CD14-positive monocyte (primary cell): ENCODE measurements around the gene TCF25. TPM values are rescaled to one million over a fixed set of nuclear protein-coding genes. Genes with fewer than 3 reads are reported as not detected.
A peak's percentile ranks its signal among the peaks of the same experiment; 100 is the strongest.

ENCODE experiments used
- DNase-seq, 3 donors: peaks; one replicate each; pipeline ENCODE4 v3.0.0-alpha.2; 2011 to 2022
- H2AFZ ChIP-seq: 2 replicates; pipeline ENCODE4 v1.6.0; 2012; ENCODE audit warnings: mild to moderate bottlenecking, low read depth, low read length, inconsistent platforms; ENCODE audit not compliant: insufficient read depth, poor library complexity, severe bottlenecking
- H3K27ac ChIP-seq, 2 donors: 1 replicate in 1 of 2; 2 replicates in 1 of 2; pipeline ENCODE4 v1.5.1; 2012 to 2013; ENCODE audit warnings: low read length in 2 of 2, control low read depth in 1 of 2, inconsistent platforms in 1 of 2, low read depth in 1 of 2, mild to moderate bottlenecking in 1 of 2
- H3K27me3 ChIP-seq, 2 donors: one replicate each; pipeline versions ENCODE4 v1.6.0 to v1.6.1; 2011 to 2013; ENCODE audit warnings: low read length in 2 of 2; ENCODE audit not compliant: control insufficient read depth in 2 of 2, insufficient read depth in 2 of 2
- H3K36me3 ChIP-seq, 2 donors: replicated peaks in 1 of 2; 1 replicate in 1 of 2; 2 replicates in 1 of 2; pipeline versions ENCODE4 v1.5.1 to v1.6.1; 2012 to 2013; ENCODE audit warnings: low read length in 2 of 2, control low read depth in 1 of 2, inconsistent platforms in 1 of 2, mild to moderate bottlenecking in 1 of 2; ENCODE audit not compliant: insufficient read depth in 2 of 2, control insufficient read depth in 1 of 2
- H3K4me1 ChIP-seq, 2 donors: 1 replicate in 1 of 2; 2 replicates in 1 of 2; pipeline versions ENCODE4 v1.5.1 to v1.6.1; 2012 to 2013; ENCODE audit warnings: low read length in 2 of 2, control low read depth in 1 of 2, inconsistent platforms in 1 of 2, mild to moderate bottlenecking in 1 of 2, moderate library complexity in 1 of 2; ENCODE audit not compliant: insufficient read depth in 2 of 2, control insufficient read depth in 1 of 2
- H3K4me2 ChIP-seq: replicated peaks from 2 replicates; pipeline ENCODE3; 2012; ENCODE audit warnings: low read length, moderate library complexity, mild to moderate bottlenecking; ENCODE audit not compliant: poor library complexity, severe bottlenecking; ENCODE audit errors: extremely low read depth
- H3K4me3 ChIP-seq, 3 experiments: fragments of 200-600 bp in 1 of 3; sonication (generic) in 1 of 3; replicated peaks in 1 of 3; 1 replicate in 2 of 3; 2 replicates in 1 of 3; pipeline ENCODE4 v1.5.1; 2011 to 2013; ENCODE audit warnings: low read length in 3 of 3, mild to moderate bottlenecking in 3 of 3, control low read depth in 2 of 3, low read depth in 2 of 3, inconsistent platforms in 1 of 3, moderate library complexity in 1 of 3
- H3K79me2 ChIP-seq: 2 replicates; pipeline ENCODE4 v1.6.0; 2012; ENCODE audit warnings: mild to moderate bottlenecking, control low read depth, inconsistent platforms, low read length, moderate library complexity; ENCODE audit not compliant: insufficient read depth
- H3K9ac ChIP-seq: 2 replicates; pipeline ENCODE4 v1.6.0; 2017; ENCODE audit warnings: low read length, mild to moderate bottlenecking; ENCODE audit not compliant: insufficient read depth, poor library complexity, severe bottlenecking
- H3K9me3 ChIP-seq, 2 donors: replicated peaks in 1 of 2; 1 replicate in 1 of 2; 2 replicates in 1 of 2; pipeline versions ENCODE4 v1.5.1 to v1.6.1; 2012 to 2013; ENCODE audit warnings: low read length in 2 of 2, control low read depth in 1 of 2; ENCODE audit not compliant: control insufficient read depth in 1 of 2, insufficient read depth in 1 of 2
- H4K20me1 ChIP-seq: 2 replicates; pipeline ENCODE4 v1.6.0; 2012; ENCODE audit warnings: mild to moderate bottlenecking, low read length, control low read depth, moderate library complexity; ENCODE audit not compliant: insufficient read depth
- H3K27ac Mint-ChIP-seq, 7 donors: one replicate each; pipeline ENCODE4 v1.8.0; 2020; ENCODE audit warnings: mild to moderate bottlenecking in 7 of 7, mixed read lengths in 7 of 7, moderate library complexity in 6 of 7, inconsistent platforms in 2 of 7
- H3K27me3 Mint-ChIP-seq, 3 donors: one replicate each; pipeline ENCODE4 v1.8.0; 2021 to 2022; ENCODE audit warnings: low read depth in 3 of 3, mild to moderate bottlenecking in 3 of 3, mixed read lengths in 3 of 3, moderate library complexity in 3 of 3, inconsistent platforms in 1 of 3
- H3K36me3 Mint-ChIP-seq, 2 donors: one replicate each; pipeline ENCODE4 v1.8.0; 2020; ENCODE audit warnings: mixed read lengths in 2 of 2, inconsistent platforms in 1 of 2, mild to moderate bottlenecking in 1 of 2
- H3K4me1 Mint-ChIP-seq: one replicate; pipeline ENCODE4 v1.8.0; 2020; ENCODE audit warnings: mild to moderate bottlenecking, mixed read lengths
- H3K4me3 Mint-ChIP-seq, 2 donors: one replicate each; pipeline ENCODE4 v1.8.0; 2020; ENCODE audit warnings: mild to moderate bottlenecking in 2 of 2, mixed read lengths in 2 of 2, moderate library complexity in 1 of 2
- H3K9me3 Mint-ChIP-seq, 7 donors: one replicate each; pipeline ENCODE4 v1.8.0; 2020 to 2022; ENCODE audit warnings: mixed read lengths in 7 of 7, mild to moderate bottlenecking in 6 of 7, moderate library complexity in 6 of 7, inconsistent platforms in 2 of 7
- CTCF ChIP-seq: fragments of 200-600 bp; IDR thresholded peaks from one replicate; pipeline ENCODE4 v1.8.0; 2022; ENCODE audit warnings: antibody characterized with exemption, mild to moderate bottlenecking
- WGBS: methylation state at CpG from one replicate; pipeline ENCODE4 v1.1.5; 2013; ENCODE audit warnings: missing lambda C conversion rate; ENCODE audit not compliant: insufficient coverage; 5-methylcytosine and 5-hydroxymethylcytosine counted together
- intact Hi-C, 2 donors: fragments of 100-400 bp; cut with micrococcal nuclease; formaldehyde crosslinking; loops; one replicate each; pipeline versions ENCODE4 v1.15.0 to v1.15.1; 2023
- polyA plus RNA-seq, 3 donors: library from polyadenylated mRNA; depleted of rRNA in 1 of 3; unstranded in 2 of 3; stranded (reverse) in 1 of 3; fragments of 300-500 nt in 2 of 3; fragments of >200 nt in 1 of 3; fragmentation: Illumina TruSeq in 2 of 3; gene quantifications; 1 replicate in 2 of 3; 2 replicates in 1 of 3; pipeline ENCODE4 v1.2.3, GENCODE V29; 2012 to 2021

TCF25 gene
- polyA plus RNA-seq, 3 donors, result 98.0 to 231 (median 114) TPM

GRCh38 chr16:89903908-89904515, 30.6 kb downstream of the TCF25 start:
- Mint-ChIP-seq H3K4me3 (no peak overlapping the region), H3K9me3 (peaks cover 0 to 10% (median 3%) of the 10 kb centered on the region in 7 donors), H3K36me3 (peaks cover 56 to 81% of the 10 kb centered on the region in 2 donors), H3K27ac (peak overlapping the region in 1 of 7 donors; percentile 71), H3K27me3 (no peaks in the 10 kb centered on the region), H3K4me1 (no peaks in the 10 kb centered on the region)
- no peak overlapping the region for H3K4me2 ChIP-seq
- peaks cover 72 to 80% of the 10 kb centered on the region in 2 donors for H3K36me3 ChIP-seq
- H3K27me3 ChIP-seq, result no peaks in the 10 kb centered on the region
- no peak overlapping the region for H3K27ac ChIP-seq
- no peaks in the 10 kb centered on the region for H3K79me2 ChIP-seq
- peaks cover 74% of the 10 kb centered on the region for H4K20me1 ChIP-seq
- peaks cover 0 to 13% of the 10 kb centered on the region in 2 donors for H3K9me3 ChIP-seq
- 98% methylated on average over 19 of the region's 19 CpGs for WGBS
- intact Hi-C loops, result no loop called here
- H3K4me3 ChIP-seq, result no peak overlapping the region
- H2AFZ ChIP-seq, result no peak overlapping the region
- TF ChIP-seq CTCF, result no peak
- no peaks in the 10 kb centered on the region for H3K4me1 ChIP-seq
- no peak overlapping the region for H3K9ac ChIP-seq
- no peak for DNase-seq

- Histone ChIP-seq H3K9ac (no peak overlapping the region), H2AFZ (no peak overlapping the region), H3K4me1 (peaks cover 0 to 3% of the 10 kb centered on the region in 2 donors), H3K36me3 (peaks cover 64 to 73% of the 10 kb centered on the region in 2 donors), H4K20me1 (peaks cover 77% of the 10 kb centered on the region), H3K79me2 (no peaks in the 10 kb centered on the region), H3K9me3 (peaks cover 0 to 13% of the 10 kb centered on the region in 2 donors), H3K27me3 (no peaks in the 10 kb centered on the region), H3K27ac (no peak overlapping the region), H3K4me2 (no peak overlapping the region), H3K4me3 (no peak overlapping the region)
- 96% methylated on average over 29 of the region's 31 CpGs for WGBS
- Mint-ChIP-seq H3K9me3 (peaks cover 0 to 10% (median 3%) of the 10 kb centered on the region in 7 donors), H3K4me1 (peaks cover 3% of the 10 kb centered on the region), H3K27ac (peak overlapping the region in 1 of 7 donors; percentile 71), H3K36me3 (peaks cover 56 to 81% of the 10 kb centered on the region in 2 donors), H3K27me3 (no peaks in the 10 kb centered on the region), H3K4me3 (no peak overlapping the region)
- DNase-seq, result no peak
- intact Hi-C loops, result no loop called here
- TF ChIP-seq CTCF, result no peak
These were observed 31.5 kb downstream of the TCF25 start for GRCh38 chr16:89904606-89905510.
